ENCODE results near the gene SIGLEC15. TPM values are rescaled to one million over a fixed set of nuclear protein-coding genes. Genes with fewer than 3 reads are reported as not detected.

Gene SIGLEC15
- total and polyA plus RNA-seq, 4 donors: 0.17 to 0.42 (median 0.29) TPM

DNA sequence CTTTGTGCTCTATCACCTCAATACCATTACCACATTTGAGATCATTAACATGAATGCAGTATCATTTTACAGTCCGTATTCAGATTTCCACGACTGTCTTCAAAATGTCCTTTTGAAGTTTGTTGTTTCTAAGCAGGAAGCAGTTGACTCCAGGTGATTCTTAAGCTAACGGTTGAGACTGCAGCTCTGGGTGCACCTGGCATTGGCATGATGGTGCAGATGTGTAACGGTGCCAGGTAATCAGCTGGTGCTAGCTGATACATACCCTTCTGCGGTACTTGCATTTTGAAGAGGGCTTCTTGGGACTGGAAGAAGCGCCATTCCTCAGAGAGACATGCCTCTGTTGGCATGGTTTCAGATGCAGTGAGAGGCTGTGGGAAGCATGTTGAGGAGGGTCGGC lies 19.5 kb downstream of the SIGLEC15 start:
- Histone ChIP-seq H3K27ac (ENCODE audit: low read depth in 1 of 2, low read length in 2 of 2) (no peak overlapping the region), H3K27me3 (ENCODE audit: control insufficient read depth in 4 of 4, insufficient read depth in 4 of 4, low read length in 3 of 4) (no peaks in the 10 kb centered on the region), H3K9me3 (ENCODE audit: control insufficient read depth in 4 of 4, low read length in 3 of 4) (no peaks in the 10 kb centered on the region), H3K4me1 (ENCODE audit: control insufficient read depth in 4 of 4, insufficient read depth in 4 of 4, low read length in 3 of 4) (no peaks in the 10 kb centered on the region), H3K36me3 (ENCODE audit: control insufficient read depth in 4 of 4, insufficient read depth in 3 of 4, low read depth in 1 of 4, low read length in 3 of 4) (peaks cover 0 to 5% (median 5%) of the 10 kb centered on the region in 4 donors), H3K4me3 (ENCODE audit: low read depth in 1 of 3, low read length in 3 of 3) (no peak overlapping the region), H3K9ac (ENCODE audit: low read depth in 1 of 2, low read length in 2 of 2) (no peak overlapping the region)
- no peak for DNase-seq (ENCODE audit: low spot score)
- 91% methylated on average over 7 of the region's 7 CpGs for WGBS
- TF ChIP-seq SP1 (IDR thresholded peaks at IDR 0.05) (no peak), FOXA1 (IDR thresholded peaks at IDR 0.05) (no peak), RAD21 (IDR thresholded peaks at IDR 0.05) (no peak), MAX (IDR thresholded peaks at IDR 0.05) (no peak), EGR1 (IDR thresholded peaks at IDR 0.05; ENCODE audit: low read depth in 2 of 2) (no peak)
- TF ChIP-seq, protein P1, sequence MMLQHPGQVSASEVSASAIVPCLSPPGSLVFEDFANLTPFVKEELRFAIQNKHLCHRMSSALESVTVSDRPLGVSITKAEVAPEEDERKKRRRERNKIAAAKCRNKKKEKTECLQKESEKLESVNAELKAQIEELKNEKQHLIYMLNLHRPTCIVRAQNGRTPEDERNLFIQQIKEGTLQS (IDR thresholded peaks at IDR 0.05): no peak
- TF ChIP-seq, protein P2, sequence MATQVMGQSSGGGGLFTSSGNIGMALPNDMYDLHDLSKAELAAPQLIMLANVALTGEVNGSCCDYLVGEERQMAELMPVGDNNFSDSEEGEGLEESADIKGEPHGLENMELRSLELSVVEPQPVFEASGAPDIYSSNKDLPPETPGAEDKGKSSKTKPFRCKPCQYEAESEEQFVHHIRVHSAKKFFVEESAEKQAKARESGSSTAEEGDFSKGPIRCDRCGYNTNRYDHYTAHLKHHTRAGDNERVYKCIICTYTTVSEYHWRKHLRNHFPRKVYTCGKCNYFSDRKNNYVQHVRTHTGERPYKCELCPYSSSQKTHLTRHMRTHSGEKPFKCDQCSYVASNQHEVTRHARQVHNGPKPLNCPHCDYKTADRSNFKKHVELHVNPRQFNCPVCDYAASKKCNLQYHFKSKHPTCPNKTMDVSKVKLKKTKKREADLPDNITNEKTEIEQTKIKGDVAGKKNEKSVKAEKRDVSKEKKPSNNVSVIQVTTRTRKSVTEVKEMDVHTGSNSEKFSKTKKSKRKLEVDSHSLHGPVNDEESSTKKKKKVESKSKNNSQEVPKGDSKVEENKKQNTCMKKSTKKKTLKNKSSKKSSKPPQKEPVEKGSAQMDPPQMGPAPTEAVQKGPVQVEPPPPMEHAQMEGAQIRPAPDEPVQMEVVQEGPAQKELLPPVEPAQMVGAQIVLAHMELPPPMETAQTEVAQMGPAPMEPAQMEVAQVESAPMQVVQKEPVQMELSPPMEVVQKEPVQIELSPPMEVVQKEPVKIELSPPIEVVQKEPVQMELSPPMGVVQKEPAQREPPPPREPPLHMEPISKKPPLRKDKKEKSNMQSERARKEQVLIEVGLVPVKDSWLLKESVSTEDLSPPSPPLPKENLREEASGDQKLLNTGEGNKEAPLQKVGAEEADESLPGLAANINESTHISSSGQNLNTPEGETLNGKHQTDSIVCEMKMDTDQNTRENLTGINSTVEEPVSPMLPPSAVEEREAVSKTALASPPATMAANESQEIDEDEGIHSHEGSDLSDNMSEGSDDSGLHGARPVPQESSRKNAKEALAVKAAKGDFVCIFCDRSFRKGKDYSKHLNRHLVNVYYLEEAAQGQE (IDR thresholded peaks at IDR 0.05): no peak

DNA sequence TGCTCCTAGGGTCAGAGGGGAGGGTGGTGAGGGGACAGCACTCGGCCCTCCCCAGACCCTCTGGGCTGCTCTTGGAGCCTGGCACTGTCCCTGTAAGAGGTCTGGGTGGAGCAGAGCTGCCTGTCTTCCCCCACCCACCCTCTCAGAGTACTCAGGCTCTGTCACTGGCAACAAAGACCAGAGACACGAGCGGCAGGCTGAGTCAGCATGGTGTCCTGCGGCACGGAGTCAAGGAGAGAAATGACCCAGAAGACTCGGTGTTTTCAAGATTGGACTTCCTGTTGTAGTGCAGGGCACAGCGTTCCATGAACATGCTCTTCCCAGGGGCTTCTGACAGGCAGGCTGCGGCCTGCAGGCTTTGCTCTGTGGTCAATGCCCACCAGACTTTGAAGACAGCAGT lies 19.9 kb downstream of the SIGLEC15 start:
- Histone ChIP-seq H3K27me3 (ENCODE audit: control insufficient read depth in 4 of 4, insufficient read depth in 4 of 4, low read length in 3 of 4) (no peaks in the 10 kb centered on the region), H3K27ac (ENCODE audit: low read depth in 1 of 2, low read length in 2 of 2) (no peak overlapping the region), H3K36me3 (ENCODE audit: control insufficient read depth in 4 of 4, insufficient read depth in 3 of 4, low read depth in 1 of 4, low read length in 3 of 4) (peaks cover 0 to 8% (median 6%) of the 10 kb centered on the region in 4 donors), H3K4me1 (ENCODE audit: control insufficient read depth in 4 of 4, insufficient read depth in 4 of 4, low read length in 3 of 4) (no peaks in the 10 kb centered on the region), H3K9me3 (ENCODE audit: control insufficient read depth in 4 of 4, low read length in 3 of 4) (no peaks in the 10 kb centered on the region), H3K9ac (ENCODE audit: low read depth in 1 of 2, low read length in 2 of 2) (no peak overlapping the region), H3K4me3 (ENCODE audit: low read depth in 1 of 3, low read length in 3 of 3) (no peak overlapping the region)
- TF ChIP-seq YY1 (IDR thresholded peaks at IDR 0.05): no peak
- no peak for TF ChIP-seq RAD21 (IDR thresholded peaks at IDR 0.05)
- TF ChIP-seq RXRA (IDR thresholded peaks at IDR 0.05): no peak
- TF ChIP-seq EGR1 (IDR thresholded peaks at IDR 0.05; ENCODE audit: low read depth in 2 of 2): no peak
- TF ChIP-seq, protein P3, sequence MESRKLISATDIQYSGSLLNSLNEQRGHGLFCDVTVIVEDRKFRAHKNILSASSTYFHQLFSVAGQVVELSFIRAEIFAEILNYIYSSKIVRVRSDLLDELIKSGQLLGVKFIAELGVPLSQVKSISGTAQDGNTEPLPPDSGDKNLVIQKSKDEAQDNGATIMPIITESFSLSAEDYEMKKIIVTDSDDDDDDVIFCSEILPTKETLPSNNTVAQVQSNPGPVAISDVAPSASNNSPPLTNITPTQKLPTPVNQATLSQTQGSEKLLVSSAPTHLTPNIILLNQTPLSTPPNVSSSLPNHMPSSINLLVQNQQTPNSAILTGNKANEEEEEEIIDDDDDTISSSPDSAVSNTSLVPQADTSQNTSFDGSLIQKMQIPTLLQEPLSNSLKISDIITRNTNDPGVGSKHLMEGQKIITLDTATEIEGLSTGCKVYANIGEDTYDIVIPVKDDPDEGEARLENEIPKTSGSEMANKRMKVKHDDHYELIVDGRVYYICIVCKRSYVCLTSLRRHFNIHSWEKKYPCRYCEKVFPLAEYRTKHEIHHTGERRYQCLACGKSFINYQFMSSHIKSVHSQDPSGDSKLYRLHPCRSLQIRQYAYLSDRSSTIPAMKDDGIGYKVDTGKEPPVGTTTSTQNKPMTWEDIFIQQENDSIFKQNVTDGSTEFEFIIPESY (IDR thresholded peaks at IDR 0.05): no peak
- TF ChIP-seq HNF4A (conservative IDR thresholded peaks at IDR 0.05): no peak
- TF ChIP-seq, protein P4, sequence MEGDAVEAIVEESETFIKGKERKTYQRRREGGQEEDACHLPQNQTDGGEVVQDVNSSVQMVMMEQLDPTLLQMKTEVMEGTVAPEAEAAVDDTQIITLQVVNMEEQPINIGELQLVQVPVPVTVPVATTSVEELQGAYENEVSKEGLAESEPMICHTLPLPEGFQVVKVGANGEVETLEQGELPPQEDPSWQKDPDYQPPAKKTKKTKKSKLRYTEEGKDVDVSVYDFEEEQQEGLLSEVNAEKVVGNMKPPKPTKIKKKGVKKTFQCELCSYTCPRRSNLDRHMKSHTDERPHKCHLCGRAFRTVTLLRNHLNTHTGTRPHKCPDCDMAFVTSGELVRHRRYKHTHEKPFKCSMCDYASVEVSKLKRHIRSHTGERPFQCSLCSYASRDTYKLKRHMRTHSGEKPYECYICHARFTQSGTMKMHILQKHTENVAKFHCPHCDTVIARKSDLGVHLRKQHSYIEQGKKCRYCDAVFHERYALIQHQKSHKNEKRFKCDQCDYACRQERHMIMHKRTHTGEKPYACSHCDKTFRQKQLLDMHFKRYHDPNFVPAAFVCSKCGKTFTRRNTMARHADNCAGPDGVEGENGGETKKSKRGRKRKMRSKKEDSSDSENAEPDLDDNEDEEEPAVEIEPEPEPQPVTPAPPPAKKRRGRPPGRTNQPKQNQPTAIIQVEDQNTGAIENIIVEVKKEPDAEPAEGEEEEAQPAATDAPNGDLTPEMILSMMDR (IDR thresholded peaks at IDR 0.05; ENCODE audit: low read depth, low read length, missing input control): no peak
- TF ChIP-seq NR2F2 (IDR thresholded peaks at IDR 0.05): no peak
- 76% methylated on average over 8 of the region's 8 CpGs for WGBS
- no peak for DNase-seq (ENCODE audit: low spot score)

All from liver (tissue), 9 donors.